WTC11 (cell line): Measurements from ENCODE around the gene CORO2B.

ENCODE experiments used
- E2F5 ChIP-seq: sonication (generic); formaldehyde crosslinking; IDR thresholded peaks from 2 replicates; pipeline ENCODE4 v1.8.1; 2022; ENCODE audit warnings: mild to moderate bottlenecking, moderate library complexity, missing genetic modification reagents
- NFATC4 ChIP-seq: fragments of 250-450 bp; sonication (Bioruptor Pico); IDR thresholded peaks from 2 replicates; pipeline ENCODE4 v1.9.0; 2021; ENCODE audit warnings: mild to moderate bottlenecking
- NR1H2 ChIP-seq: sonication (generic); formaldehyde crosslinking; IDR thresholded peaks from 2 replicates; pipeline ENCODE4 v1.9.0; 2021; ENCODE audit warnings: mild to moderate bottlenecking, moderate library complexity, missing genetic modification reagents
- NR2C2 ChIP-seq: sonication (generic); formaldehyde crosslinking; IDR thresholded peaks from 2 replicates; pipeline ENCODE4 v1.8.0; 2022; ENCODE audit warnings: mild to moderate bottlenecking, missing genetic modification reagents
- NR3C1 ChIP-seq: sonication (generic); formaldehyde crosslinking; conservative IDR thresholded peaks from 2 replicates; pipeline ENCODE4 v1.8.1; 2023; ENCODE audit warnings: low read depth, mild to moderate bottlenecking, missing genetic modification reagents
- PREB ChIP-seq: sonication (generic); formaldehyde crosslinking; IDR thresholded peaks from 2 replicates; pipeline ENCODE4 v1.8.1; 2022; ENCODE audit warnings: mild to moderate bottlenecking, missing genetic modification reagents, moderate library complexity, borderline replicate concordance
- TCF7 ChIP-seq: sonication (generic); formaldehyde crosslinking; IDR thresholded peaks from 2 replicates; pipeline ENCODE4 v1.8.0; 2022; ENCODE audit warnings: mild to moderate bottlenecking, low read depth, missing genetic modification reagents, moderate library complexity
- USF2 ChIP-seq: sonication (generic); formaldehyde crosslinking; IDR thresholded peaks from 2 replicates; pipeline ENCODE4 v1.8.1; 2023; ENCODE audit warnings: mild to moderate bottlenecking, missing genetic modification reagents, moderate library complexity

- no peak for TF ChIP-seq NFATC4 (CRISPR knock-in tag)
- no peak for TF ChIP-seq USF2
- no peak for TF ChIP-seq E2F5
- TF ChIP-seq NR2C2 (CRISPR knock-in tag) = no peak
- TF ChIP-seq PREB (CRISPR knock-in tag) = no peak
- TF ChIP-seq NR1H2 = no peak
- TF ChIP-seq NR3C1 (CRISPR knock-in tag) = no peak
- TF ChIP-seq TCF7 = no peak
Measured at GRCh38 chr15:68618394-68618793, 39.6 kb downstream of the CORO2B start.
